CD8-positive, alpha-beta memory T cell (primary cell): ENCODE data around the gene DDX54. TPM values are rescaled to one million over a fixed set of nuclear protein-coding genes. Genes with fewer than 3 reads are reported as not detected.

Source experiments
- CTCF ChIA-PET: fragments of 350-600 bp; sonication (Branson Sonifier 250); formaldehyde crosslinking; loops from one replicate; lab custom pipeline; 2021; ENCODE audit warnings: antibody characterized with exemption; lab: Charles Lee
- POLR2A ChIA-PET: fragments of 350-600 bp; sonication (Branson Sonifier 250); formaldehyde crosslinking; loops from one replicate; lab custom pipeline; 2021; ENCODE audit warnings: antibody characterized with exemption; lab: Charles Lee
- DNase-seq, 5 donors: peaks; one replicate each; pipeline versions ENCODE4 v3.0.0 to v3.0.0-alpha.2; 2020 to 2022; ENCODE audit warnings: mixed read lengths in 1 of 5
- H3K27ac ChIP-seq: one replicate; pipeline ENCODE4 v1.7.0; 2013; ENCODE audit warnings: low read depth, mild to moderate bottlenecking, low read length, moderate library complexity
- H3K27me3 ChIP-seq: 2 replicates; pipeline ENCODE4 v1.7.0; 2013; ENCODE audit warnings: low read length, mild to moderate bottlenecking; ENCODE audit not compliant: insufficient read depth, poor library complexity, severe bottlenecking
- H3K36me3 ChIP-seq: 2 replicates; pipeline ENCODE4 v1.7.0; 2013; ENCODE audit warnings: mild to moderate bottlenecking, low read length, moderate library complexity; ENCODE audit not compliant: insufficient read depth
- H3K4me1 ChIP-seq: 2 replicates; pipeline ENCODE4 v1.7.0; 2013; ENCODE audit warnings: mild to moderate bottlenecking, low read length, moderate library complexity; ENCODE audit not compliant: insufficient read depth
- H3K4me3 ChIP-seq: 2 replicates; pipeline ENCODE4 v1.7.0; 2013; ENCODE audit warnings: mild to moderate bottlenecking, low read length
- H3K9me3 ChIP-seq: 2 replicates; pipeline ENCODE4 v1.7.0; 2013; ENCODE audit warnings: mild to moderate bottlenecking, low read length
- H3K27ac Mint-ChIP-seq, 8 donors: one replicate each; pipeline ENCODE4 v1.8.0; 2020 to 2021; ENCODE audit warnings: mixed read lengths in 8 of 8, mild to moderate bottlenecking in 6 of 8, inconsistent platforms in 3 of 8, moderate library complexity in 3 of 8
- H3K27me3 Mint-ChIP-seq, 2 donors: one replicate each; pipeline ENCODE4 v1.8.0; 2020 to 2021; ENCODE audit warnings: mixed read lengths in 2 of 2, mild to moderate bottlenecking in 1 of 2, moderate library complexity in 1 of 2
- H3K36me3 Mint-ChIP-seq, 3 donors: one replicate each; pipeline ENCODE4 v1.8.0; 2020 to 2021; ENCODE audit warnings: mixed read lengths in 3 of 3, inconsistent platforms in 1 of 3, mild to moderate bottlenecking in 1 of 3
- H3K4me1 Mint-ChIP-seq, 3 donors: one replicate each; pipeline ENCODE4 v1.8.0; 2020 to 2021; ENCODE audit warnings: mixed read lengths in 3 of 3, inconsistent platforms in 1 of 3, mild to moderate bottlenecking in 1 of 3
- H3K4me3 Mint-ChIP-seq, 7 donors: one replicate each; pipeline ENCODE4 v1.8.0; 2020 to 2021; ENCODE audit warnings: mixed read lengths in 7 of 7, mild to moderate bottlenecking in 6 of 7, moderate library complexity in 4 of 7, inconsistent platforms in 2 of 7
- H3K9me3 Mint-ChIP-seq, 5 donors: one replicate each; pipeline ENCODE4 v1.8.0; 2020 to 2022; ENCODE audit warnings: mixed read lengths in 5 of 5, mild to moderate bottlenecking in 3 of 5, moderate library complexity in 2 of 5, inconsistent platforms in 1 of 5
- polyA plus RNA-seq: library from polyadenylated mRNA; unstranded; fragments of 300-500 nt; fragmentation: Illumina TruSeq; gene quantifications from one replicate; pipeline ENCODE4 v1.2.3, GENCODE V29; 2021
- total RNA-seq, 2 experiments: library from RNA; stranded (reverse); gene quantifications; one replicate each; pipeline ENCODE4 v1.2.3, GENCODE V29; 2021

DDX54 gene
- total and polyA plus RNA-seq, 3 experiments from 2014 or later, result 47.7 to 133 (median 131) TPM

DNA sequence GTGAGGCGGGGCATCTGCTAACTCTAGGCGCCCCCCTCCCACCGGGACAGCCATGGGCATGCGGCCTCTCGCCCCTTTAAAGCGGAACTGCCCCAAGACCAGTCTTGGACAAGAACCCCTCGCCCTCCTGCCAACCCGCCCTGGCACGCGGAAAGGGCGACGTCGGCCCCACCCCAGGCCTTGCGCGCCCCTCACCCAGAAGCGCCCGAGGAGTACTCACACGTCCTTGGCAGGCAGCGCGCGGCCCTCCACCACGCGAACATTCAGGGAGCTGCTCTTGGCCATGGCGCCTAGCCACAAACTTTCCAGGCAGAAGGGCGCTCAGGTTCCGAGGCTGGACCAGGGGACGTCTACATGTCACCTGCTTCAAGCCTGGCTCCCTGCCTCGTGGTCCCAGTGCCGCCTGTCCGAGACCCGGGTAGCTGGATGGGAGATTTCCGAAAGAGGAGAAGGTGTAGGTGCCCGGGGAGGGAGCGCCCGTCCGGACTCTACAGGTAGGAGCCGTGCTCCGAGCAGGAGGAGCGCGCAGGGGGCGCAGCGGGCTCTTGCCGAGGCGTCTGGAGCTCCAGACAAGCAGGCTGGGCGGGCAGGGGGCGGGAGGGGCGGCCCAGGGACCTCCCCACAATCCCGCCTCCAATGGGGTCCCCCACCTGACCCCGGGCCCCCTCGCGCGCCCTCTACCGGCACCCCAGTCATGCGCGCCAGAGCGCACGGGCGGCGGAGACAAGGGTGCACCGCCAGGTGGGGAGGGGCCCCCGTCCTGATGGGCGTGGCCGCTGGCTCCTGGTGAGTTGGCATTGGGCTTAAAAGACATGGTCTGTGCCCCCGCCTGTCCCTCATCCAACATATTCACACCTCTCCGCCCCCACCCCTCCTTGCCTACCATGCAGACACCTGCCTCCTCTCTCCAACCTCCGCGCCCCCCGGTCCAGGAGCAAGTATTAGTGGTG lies 49.8 kb downstream of the DDX54 start, which contains the start of gene RASAL1:
RASAL1 (minus strand) TSS at position 584 of the 950 bp plus-strand sequence; CDS start at position 285, 299 bp downstream.
- Mint-ChIP-seq H3K27ac (peak within 1 kb of the TSS in 7 of 8 donors; percentile 34 to 95 (median 91)), H3K4me3 (peak within 1 kb of the TSS; percentile 63 to 81 (median 77)), H3K9me3 (no peaks in the 10 kb centered on the region), H3K27me3 (peaks cover 9 to 19% of the 10 kb centered on the region in 2 donors), H3K36me3 (no peaks in the 10 kb centered on the region), H3K4me1 (peaks cover 3 to 21% (median 12%) of the 10 kb centered on the region in 3 donors)
- Histone ChIP-seq H3K4me3 (peak within 1 kb of the TSS; percentile 48), H3K36me3 (no peaks in the 10 kb centered on the region), H3K27ac (no peak within 1 kb of the TSS), H3K9me3 (no peaks in the 10 kb centered on the region), H3K4me1 (peaks cover 14% of the 10 kb centered on the region), H3K27me3 (no peaks in the 10 kb centered on the region)
- DNase-seq, result peak; percentile 56 to 69 (median 66)
- ChIA-PET POLR2A (interaction anchor here (0.5 kb wide), 1 partner anchor 100 kb away, joined by 3 read pairs; no protein-coding TSS in a partner anchor), CTCF (interaction anchor here (1.7 kb wide), 1 partner anchor 21 kb away, joined by 3 read pairs; no protein-coding TSS in a partner anchor)

DNA sequence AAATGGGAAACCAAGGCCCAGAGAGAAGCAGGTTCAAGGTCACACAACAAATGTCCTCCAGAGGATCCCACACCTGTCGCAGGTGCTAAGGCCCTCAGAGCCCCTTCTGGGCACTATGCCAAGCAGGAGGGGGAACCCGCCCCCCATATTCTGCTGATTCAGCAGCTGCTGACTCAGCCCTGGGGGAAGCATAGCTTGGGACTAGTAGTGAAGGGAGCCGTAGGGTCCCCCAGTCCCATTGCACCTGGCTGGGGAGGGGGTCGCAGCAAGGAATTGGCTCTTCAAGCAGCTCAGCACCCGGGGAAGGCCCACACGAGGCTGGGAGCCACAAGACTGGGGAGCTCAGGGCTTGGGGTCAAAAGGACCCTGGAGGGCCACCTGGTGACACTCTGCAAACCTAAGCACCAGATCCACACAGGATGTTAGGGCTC lies 50.7 kb downstream of the DDX54 start:
- no peaks in the 10 kb centered on the region for H3K9me3 Mint-ChIP-seq
- peak overlapping the region in 1 of 8 donors; percentile 66 for H3K27ac Mint-ChIP-seq
- H3K4me3 Mint-ChIP-seq, result peak overlapping the region in 1 of 7 donors; percentile 48
- H3K27ac ChIP-seq, result no peak overlapping the region
- no peak for DNase-seq
- H3K9me3 ChIP-seq, result no peaks in the 10 kb centered on the region
- H3K4me1 ChIP-seq, result peaks cover 14% of the 10 kb centered on the region
- H3K4me1 Mint-ChIP-seq, result peaks cover 3 to 21% (median 12%) of the 10 kb centered on the region in 3 donors
- ChIA-PET POLR2A (no interaction called here), CTCF (interaction anchor here (1.1 to 1.7 kb wide), 3 partner anchors 20 to 86 kb away, joined by 3 to 4 read pairs (median 3); no protein-coding TSS in a partner anchor)
- no peaks in the 10 kb centered on the region for H3K36me3 ChIP-seq
- peaks cover 9 to 19% of the 10 kb centered on the region in 2 donors for H3K27me3 Mint-ChIP-seq
- H3K27me3 ChIP-seq, result no peaks in the 10 kb centered on the region
- H3K36me3 Mint-ChIP-seq, result no peaks in the 10 kb centered on the region
- H3K4me3 ChIP-seq, result no peak overlapping the region

DNA sequence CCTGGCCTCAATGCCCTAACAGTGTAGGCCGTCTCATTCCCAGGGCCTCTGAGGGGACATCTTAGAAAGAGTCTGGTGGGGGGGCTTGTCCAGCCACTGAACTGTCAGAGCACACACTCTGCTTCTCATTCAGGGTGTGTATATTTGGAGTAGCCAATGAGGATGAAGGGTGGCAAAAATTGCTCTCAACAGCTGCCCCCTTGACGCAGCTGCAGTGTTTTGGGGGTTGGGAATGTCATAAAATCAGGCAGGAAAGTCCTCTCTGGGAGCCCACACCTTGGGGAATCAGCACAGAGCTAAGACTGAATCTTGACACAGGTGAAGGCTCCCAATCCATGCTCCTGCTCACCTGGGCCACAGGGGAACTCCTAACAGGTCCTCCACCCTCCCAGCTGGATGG lies 51.2 kb downstream of the DDX54 start:
- POLR2A ChIA-PET, result no interaction called here
- Histone ChIP-seq H3K27me3 (no peaks in the 10 kb centered on the region), H3K9me3 (no peaks in the 10 kb centered on the region), H3K4me1 (peaks cover 14% of the 10 kb centered on the region), H3K27ac (no peak overlapping the region), H3K36me3 (no peaks in the 10 kb centered on the region), H3K4me3 (no peak overlapping the region)
- Mint-ChIP-seq H3K36me3 (no peaks in the 10 kb centered on the region), H3K4me3 (peak overlapping the region in 1 of 7 donors; percentile 27), H3K27me3 (peaks cover 6 to 19% of the 10 kb centered on the region in 2 donors), H3K27ac (no peak overlapping the region), H3K4me1 (peaks cover 3 to 21% (median 12%) of the 10 kb centered on the region in 3 donors), H3K9me3 (no peaks in the 10 kb centered on the region)
- no peak for DNase-seq
- CTCF ChIA-PET, result interaction anchor here (1.1 to 1.7 kb wide), 3 partner anchors 20 to 86 kb away, joined by 3 to 4 read pairs (median 3); no protein-coding TSS in a partner anchor

GRCh38 chr12:113133666-113134065 lies 51.6 kb downstream of the DDX54 start:
- H3K9me3 Mint-ChIP-seq, result no peaks in the 10 kb centered on the region
- peaks cover 14% of the 10 kb centered on the region for H3K4me1 ChIP-seq
- no peak for DNase-seq
- H3K9me3 ChIP-seq, result no peaks in the 10 kb centered on the region
- ChIA-PET CTCF (interaction anchor here (1.1 to 1.7 kb wide), 3 partner anchors 19 to 85 kb away, joined by 3 to 4 read pairs (median 3); no protein-coding TSS in a partner anchor), POLR2A (no interaction called here)
- H3K36me3 ChIP-seq, result no peaks in the 10 kb centered on the region
- no peaks in the 10 kb centered on the region for H3K27me3 ChIP-seq
- peaks cover 3 to 21% (median 12%) of the 10 kb centered on the region in 3 donors for H3K4me1 Mint-ChIP-seq
- H3K4me3 Mint-ChIP-seq, result peak overlapping the region in 1 of 7 donors; percentile 27
- no peak overlapping the region for H3K27ac Mint-ChIP-seq
- H3K27ac ChIP-seq, result no peak overlapping the region
- H3K4me3 ChIP-seq, result no peak overlapping the region
- H3K36me3 Mint-ChIP-seq, result no peaks in the 10 kb centered on the region
- H3K27me3 Mint-ChIP-seq, result peaks cover 6 to 19% of the 10 kb centered on the region in 2 donors

DNA sequence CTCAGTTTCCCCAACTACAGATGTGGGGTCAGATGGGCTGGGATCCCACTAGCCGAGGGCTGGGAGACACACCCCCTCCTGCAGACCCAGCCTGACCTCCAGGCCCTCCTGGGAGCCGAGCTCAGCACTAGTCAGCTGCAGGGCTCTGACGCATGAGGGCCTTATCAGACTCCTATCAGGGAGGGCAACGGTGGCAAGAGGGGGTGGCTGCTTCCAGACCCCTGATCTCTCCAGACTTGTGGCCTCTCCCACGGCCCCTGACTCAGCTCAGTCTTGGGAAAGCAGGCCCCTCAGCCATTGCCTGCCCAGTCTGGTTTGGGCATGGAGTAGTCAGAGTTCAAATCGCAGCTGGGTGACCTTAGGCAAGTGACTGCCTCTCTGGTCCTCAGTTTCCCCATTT lies 52.2 kb downstream of the DDX54 start:
- POLR2A ChIA-PET, result no interaction called here
- no peak for DNase-seq
- Mint-ChIP-seq H3K27ac (peak overlapping the region in 1 of 8 donors; percentile 60), H3K9me3 (no peaks in the 10 kb centered on the region), H3K27me3 (peaks cover 4 to 15% of the 10 kb centered on the region in 2 donors), H3K4me1 (peaks cover 3 to 21% (median 12%) of the 10 kb centered on the region in 3 donors), H3K36me3 (no peaks in the 10 kb centered on the region), H3K4me3 (no peak overlapping the region)
- no peak overlapping the region for H3K27ac ChIP-seq
- no peak overlapping the region for H3K4me3 ChIP-seq
- H3K9me3 ChIP-seq, result no peaks in the 10 kb centered on the region
- peaks cover 14% of the 10 kb centered on the region for H3K4me1 ChIP-seq
- H3K36me3 ChIP-seq, result no peaks in the 10 kb centered on the region
- CTCF ChIA-PET, result interaction anchor here (1.7 kb wide), 1 partner anchor 41 kb away, joined by 4 read pairs; no protein-coding TSS in a partner anchor
- H3K27me3 ChIP-seq, result no peaks in the 10 kb centered on the region

DNA sequence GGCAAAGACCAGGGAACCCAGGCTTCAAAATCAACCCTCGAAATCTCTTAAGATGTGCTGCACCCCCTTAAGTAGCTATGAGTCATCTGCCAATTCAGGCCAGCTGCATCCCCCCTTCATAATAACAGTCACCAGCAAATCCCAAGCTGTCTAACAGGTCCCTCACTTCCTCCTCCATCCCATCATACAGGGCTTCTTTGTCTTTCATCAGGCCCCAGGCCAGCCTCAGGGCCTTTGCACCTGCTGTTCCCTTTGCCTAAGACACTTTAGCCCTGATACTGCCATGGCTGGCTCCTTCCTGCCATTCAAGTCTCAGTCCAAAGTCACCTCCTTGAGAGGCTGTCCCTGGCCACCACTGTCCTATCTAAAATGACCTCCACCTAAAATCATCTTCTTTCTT lies 53.7 kb downstream of the DDX54 start:
- Mint-ChIP-seq H3K27me3 (peaks cover 2 to 8% of the 10 kb centered on the region in 2 donors), H3K27ac (peak overlapping the region in 3 of 8 donors; percentile 49 to 76 (median 59)), H3K4me1 (peaks cover 1 to 17% (median 9%) of the 10 kb centered on the region in 3 donors), H3K4me3 (no peak overlapping the region), H3K9me3 (no peaks in the 10 kb centered on the region), H3K36me3 (no peaks in the 10 kb centered on the region)
- H3K27ac ChIP-seq, result no peak overlapping the region
- H3K4me1 ChIP-seq, result peaks cover 11% of the 10 kb centered on the region
- CTCF ChIA-PET, result no interaction called here
- no peaks in the 10 kb centered on the region for H3K27me3 ChIP-seq
- DNase-seq, result no peak
- H3K4me3 ChIP-seq, result no peak overlapping the region
- H3K9me3 ChIP-seq, result no peaks in the 10 kb centered on the region
- POLR2A ChIA-PET, result no interaction called here
- H3K36me3 ChIP-seq, result no peaks in the 10 kb centered on the region

DNA sequence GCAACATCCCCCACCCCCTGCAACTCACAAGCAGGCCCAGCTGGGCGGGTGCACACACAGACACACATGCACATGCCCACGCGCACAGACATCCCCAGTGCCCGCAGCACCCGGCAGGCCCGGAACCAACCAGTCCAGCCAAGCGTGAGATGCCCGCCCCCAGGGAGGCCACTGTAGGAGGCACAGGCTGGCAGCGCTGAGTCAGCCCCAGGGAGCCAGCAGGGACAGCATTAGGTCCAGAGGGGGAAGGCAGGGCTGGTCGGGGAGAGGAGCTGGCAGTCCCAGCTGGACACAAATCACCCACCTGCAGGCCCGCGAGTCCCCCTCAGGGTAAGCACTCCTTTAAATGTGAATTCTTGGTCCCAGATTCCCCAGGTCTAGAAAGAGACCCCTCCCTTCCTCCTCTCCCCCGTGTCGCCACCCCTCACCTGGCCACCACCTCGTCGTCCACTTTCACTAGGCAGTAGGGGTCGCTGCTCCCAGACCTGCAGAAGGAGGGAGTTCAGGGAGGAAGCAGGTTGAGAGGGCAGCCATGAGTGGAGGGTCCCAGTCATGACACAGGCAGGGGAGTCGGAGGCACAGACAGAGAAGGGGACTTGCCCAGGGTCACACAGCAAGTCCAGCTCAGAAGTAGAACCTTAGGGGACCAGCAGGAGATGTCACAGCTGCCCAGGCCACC lies 54.7 kb downstream of the DDX54 start:
- POLR2A ChIA-PET, result no interaction called here
- Histone ChIP-seq H3K27ac (no peak overlapping the region), H3K27me3 (no peaks in the 10 kb centered on the region), H3K9me3 (no peaks in the 10 kb centered on the region), H3K36me3 (no peaks in the 10 kb centered on the region), H3K4me1 (peaks cover 6% of the 10 kb centered on the region), H3K4me3 (no peak overlapping the region)
- CTCF ChIA-PET, result no interaction called here
- no peaks in the 10 kb centered on the region for H3K36me3 Mint-ChIP-seq
- no peaks in the 10 kb centered on the region for H3K9me3 Mint-ChIP-seq
- H3K4me3 Mint-ChIP-seq, result no peak overlapping the region
- H3K4me1 Mint-ChIP-seq, result peaks cover 0 to 8% (median 1%) of the 10 kb centered on the region in 3 donors
- H3K27ac Mint-ChIP-seq, result no peak overlapping the region
- DNase-seq, result no peak
- peaks cover 0 to 2% of the 10 kb centered on the region in 2 donors for H3K27me3 Mint-ChIP-seq
